H1 (cell line): Measurements from ENCODE around the gene USH2A. TPM values are rescaled to one million over a fixed set of nuclear protein-coding genes. Genes with fewer than 3 reads are reported as not detected.
A peak's percentile ranks its signal among the peaks of the same experiment; 100 is the strongest.

ENCODE experiments used
- CEBPB ChIP-seq: IDR thresholded peaks from 2 replicates; pipeline ENCODE4 v1.6.1; 2012; ENCODE audit warnings: low read depth, low read length
- CHD1 ChIP-seq: IDR thresholded peaks from 2 replicates; pipeline ENCODE4 v1.6.1; 2012; ENCODE audit warnings: low read depth, low read length, improper control_type of control experiment
- CHD7 ChIP-seq: fragments of 300-600 bp; sonication (generic); IDR thresholded peaks from 2 replicates; pipeline ENCODE4 v1.7.1; 2012; ENCODE audit warnings: low read length, moderate library complexity, mild to moderate bottlenecking, inconsistent platforms; ENCODE audit not compliant: insufficient replicate concordance
- HDAC2 ChIP-seq, 2 experiments: fragments of 300-600 bp in 1 of 2; sonication (generic) in 1 of 2; IDR thresholded peaks; 2 replicates each; pipeline ENCODE4 v1.6.1; 2011 to 2012; ENCODE audit warnings: low read depth in 2 of 2, low read length in 2 of 2, mild to moderate bottlenecking in 2 of 2, moderate library complexity in 2 of 2, borderline replicate concordance in 1 of 2, inconsistent platforms in 1 of 2
- MAFK ChIP-seq: IDR thresholded peaks from 2 replicates; pipeline ENCODE4 v1.6.1; 2012; ENCODE audit warnings: low read depth, mild to moderate bottlenecking, improper control_type of control experiment, low read length
- MAX ChIP-seq: IDR thresholded peaks from 2 replicates; pipeline ENCODE4 v1.6.1; 2012; ENCODE audit warnings: inconsistent platforms
- RAD21 ChIP-seq, 2 experiments: IDR thresholded peaks in 1 of 2; conservative IDR thresholded peaks in 1 of 2; 2 replicates each; pipeline ENCODE4 v1.6.1; 2011; ENCODE audit warnings: low read depth in 2 of 2, low read length in 2 of 2, improper control_type of control experiment in 1 of 2, inconsistent platforms in 1 of 2, mild to moderate bottlenecking in 1 of 2, moderate library complexity in 1 of 2
- SIN3A ChIP-seq, 2 experiments: IDR thresholded peaks in 1 of 2; conservative IDR thresholded peaks in 1 of 2; 2 replicates each; pipeline ENCODE4 v1.6.1; 2011 to 2012; ENCODE audit warnings: low read length in 2 of 2, improper control_type of control experiment in 1 of 2, low read depth in 1 of 2, mild to moderate bottlenecking in 1 of 2
- SP2 ChIP-seq: IDR thresholded peaks from 2 replicates; pipeline ENCODE4 v1.6.1; 2012; ENCODE audit warnings: mild to moderate bottlenecking, low read length, inconsistent platforms
- TAF7 ChIP-seq: optimal IDR thresholded peaks from 2 replicates; pipeline ENCODE3; 2011; ENCODE audit warnings: low read depth, mild to moderate bottlenecking, inconsistent platforms, low read length, moderate library complexity, borderline replicate concordance
- polyA plus RNA-seq, 7 experiments: library from polyadenylated mRNA; depleted of rRNA in 3 of 7; stranded (reverse) in 5 of 7; unstranded in 2 of 7; fragments of >200 nt in 5 of 7; fragments of 200-250 nt in 2 of 7; gene quantifications; 1 replicate in 5 of 7; 2 replicates in 1 of 7; 4 replicates in 1 of 7; pipeline versions ENCODE4 v1.2.1 to v1.2.3, GENCODE V29; 2011 to 2013; ENCODE audit warnings: missing spikeins in 2 of 7, mixed read lengths in 2 of 7
- total RNA-seq: library from RNA; stranded (reverse); fragmentation: NEBNext Ultra II Directional; extraction: Animal tissue kit (Norgen Biotek cat#: 25700); gene quantifications from 2 replicates; pipeline ENCODE4 v1.2.1, GENCODE V29; 2021

Gene USH2A
- total and polyA plus RNA-seq, 2 of the 8 experiments (the other 6 are each of a cell fraction or from before 2014, with no cell fraction given), result 0.02 to 0.17 TPM

DNA sequence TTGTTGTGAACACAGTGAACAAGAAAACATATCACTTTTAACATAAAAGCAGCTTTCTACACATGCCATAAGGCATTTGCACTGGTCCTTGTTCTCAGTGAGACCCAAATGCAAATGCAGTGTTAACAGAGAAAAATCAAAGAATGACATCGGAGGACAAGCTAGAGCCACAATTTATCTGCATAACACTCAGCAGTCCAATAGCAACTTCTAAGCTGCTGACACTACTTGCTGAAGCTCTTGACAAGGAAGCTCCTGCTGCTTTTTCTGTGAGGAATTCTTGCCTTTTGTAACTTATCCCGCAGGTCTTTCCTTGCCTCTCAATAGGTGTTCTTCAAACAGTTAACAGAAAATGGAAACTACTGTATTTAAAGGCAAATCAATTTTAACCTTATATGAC is 34.7 kb downstream of the USH2A start (continued):
- TF ChIP-seq TAF7 (no peak), CEBPB (no peak), MAFK (no peak), CHD1 (no peak), MAX (no peak), HDAC2 (IDR thresholded peaks at IDR 0.05; ENCODE audit: borderline replicate concordance in 1 of 2, low read depth in 2 of 2, low read length in 2 of 2) (peak in 1 of 2 experiments; percentile 74; a peak in 1 of 4 replicates), RAD21 (IDR thresholded peaks at IDR 0.05 in 1 of 2, conservative IDR thresholded peaks at IDR 0.05 in 1 of 2; ENCODE audit: low read depth in 2 of 2, low read length in 2 of 2) (0 out of 4 replicates have a peak, but pooled peaks of 1 of the 2 experiments have one; percentile 5), CHD7 (peak; percentile 83), SIN3A (conservative IDR thresholded peaks at IDR 0.05 in 1 of 2, IDR thresholded peaks at IDR 0.05 in 1 of 2; ENCODE audit: low read depth in 1 of 2, low read length in 2 of 2) (peak; percentile 63 to 65; a peak in 1 of 4 replicates), SP2 (no peak)
